IPS DF 4.7 (cell line): Measurements from ENCODE around the gene ZNF358.
A peak's percentile ranks its signal among the peaks of the same experiment; 100 is the strongest.
"Not testable (repeated sequence)": the region's sequence is repeated elsewhere in the genome, so short reads cannot be mapped to it uniquely, and the experiment has no call there.

Experiments
- DNase-seq: peaks from one replicate; pipeline ENCODE4 v3.0.0-alpha.2; 2013; ENCODE audit warnings: low spot score; ENCODE audit errors: extremely low read depth

The ZNF358 gene

GRCh38 chr19:7535047-7535997 lies 19.4 kb downstream of the ZNF358 start, which contains the start of gene PNPLA6:
PNPLA6 (plus strand) TSS chr19:7535717; CDS start chr19:7535789, 72 bp downstream.
- no peak for DNase-seq

- DNase-seq = no peak
These were observed 20.2 kb downstream of the ZNF358 start for GRCh38 chr19:7535998-7536695.

GRCh38 chr19:7538990-7539389 lies 23.1 kb downstream of the ZNF358 start:
- DNase-seq = not testable (repeated sequence)

GRCh38 chr19:7539827-7540425 lies 24.0 kb downstream of the ZNF358 start:
- DNase-seq = no peak

GRCh38 chr19:7540761-7541474 lies 25.0 kb downstream of the ZNF358 start:
- no peak for DNase-seq

- no peak for DNase-seq
These were observed 25.5 kb downstream of the ZNF358 start for GRCh38 chr19:7541475-7541824.

GRCh38 chr19:7541828-7542443 lies 26.0 kb downstream of the ZNF358 start:
- no peak for DNase-seq

- no peak for DNase-seq
These were observed 26.8 kb downstream of the ZNF358 start for GRCh38 chr19:7542556-7543348.

GRCh38 chr19:7544626-7545025 lies 28.7 kb downstream of the ZNF358 start:
- DNase-seq = no peak

GRCh38 chr19:7545300-7545699 lies 29.4 kb downstream of the ZNF358 start:
- no peak for DNase-seq

- DNase-seq = no peak
These were observed 30.0 kb downstream of the ZNF358 start for GRCh38 chr19:7545904-7546303.

GRCh38 chr19:7547159-7547558 lies 31.3 kb downstream of the ZNF358 start:
- DNase-seq = no peak

GRCh38 chr19:7549429-7550148 lies 33.7 kb downstream of the ZNF358 start:
- DNase-seq = no peak

GRCh38 chr19:7550169-7550770 lies 34.4 kb downstream of the ZNF358 start:
- DNase-seq = no peak

- DNase-seq = peak; percentile 95
These were observed 35.3 kb downstream of the ZNF358 start for GRCh38 chr19:7550987-7551761.

GRCh38 chr19:7552781-7553180 lies 36.9 kb downstream of the ZNF358 start:
- DNase-seq = no peak

GRCh38 chr19:7554565-7554964 lies 38.7 kb downstream of the ZNF358 start:
- DNase-seq = no peak
